GM18907 (cell line): Measurements from ENCODE around the gene CDK6.

Source experiments
- ATAC-seq: cut with Tn5 transposase; IDR thresholded peaks from one replicate; pipeline ENCODE4 v1.9.1; 2021; ENCODE audit warnings: mild to moderate bottlenecking, moderate library complexity; ENCODE audit not compliant: unreplicated experiment

Gene CDK6

DNA sequence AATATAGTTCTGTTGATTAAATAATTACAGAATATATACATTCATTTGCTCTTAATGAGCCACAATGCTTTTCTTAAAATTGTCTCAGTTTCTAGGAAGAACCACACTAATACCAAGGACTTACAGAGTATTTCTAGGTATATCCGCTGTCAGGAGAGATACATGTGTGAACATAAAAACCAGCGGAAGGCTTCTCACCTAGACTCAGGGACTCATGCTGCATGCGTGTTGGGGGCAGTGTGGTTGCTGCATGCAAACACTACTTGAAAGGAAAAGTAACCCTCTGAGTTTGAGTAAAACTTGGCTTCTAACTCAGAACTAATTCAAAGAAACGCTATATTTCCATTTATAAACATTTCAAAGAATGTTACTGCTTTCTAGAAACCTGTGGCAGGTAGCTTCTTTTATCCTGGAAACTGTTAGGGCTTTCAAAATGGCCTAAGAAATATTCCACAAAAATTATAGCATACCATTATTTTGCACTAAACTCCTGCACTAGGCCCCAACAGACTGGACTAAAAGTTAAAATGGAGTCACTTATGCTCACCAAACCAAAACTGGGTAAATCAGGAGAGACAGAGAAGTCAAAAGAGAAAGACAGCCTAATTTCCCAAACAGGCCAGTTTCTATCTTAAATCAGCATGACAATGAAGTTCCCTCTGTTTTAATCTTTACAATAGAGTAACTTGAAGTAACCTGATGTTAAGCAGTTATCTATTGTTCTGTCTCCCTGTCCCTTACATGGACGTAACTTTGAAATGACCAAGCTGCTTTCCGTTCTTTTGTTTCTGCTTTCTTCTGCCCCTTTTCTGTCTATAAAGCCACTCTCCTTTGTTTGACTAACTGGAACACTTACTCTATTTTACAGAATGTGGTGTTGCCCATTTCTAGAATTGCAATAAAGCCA is 151.0 kb downstream of the CDK6 start:
- ATAC-seq: no peak

DNA sequence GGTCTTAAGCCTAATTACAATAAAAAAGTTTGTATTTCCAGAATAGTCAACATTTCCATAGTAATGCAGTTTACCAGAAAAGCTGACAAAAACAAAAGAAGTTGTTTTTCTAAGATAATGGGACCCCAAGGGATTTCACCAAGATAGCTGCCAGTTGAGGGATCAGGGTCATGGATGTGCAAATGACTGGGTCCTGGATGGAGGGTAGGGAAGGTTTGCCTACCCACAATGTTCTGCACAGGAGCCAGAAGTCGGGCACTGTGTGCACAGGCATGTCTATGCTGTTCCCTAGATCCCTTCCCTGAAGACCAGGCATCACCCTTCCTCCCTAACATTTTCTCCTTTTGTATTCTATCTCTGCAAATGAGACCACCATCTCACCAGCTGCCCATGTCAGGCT is 152.1 kb downstream of the CDK6 start:
- ATAC-seq: no peak

DNA sequence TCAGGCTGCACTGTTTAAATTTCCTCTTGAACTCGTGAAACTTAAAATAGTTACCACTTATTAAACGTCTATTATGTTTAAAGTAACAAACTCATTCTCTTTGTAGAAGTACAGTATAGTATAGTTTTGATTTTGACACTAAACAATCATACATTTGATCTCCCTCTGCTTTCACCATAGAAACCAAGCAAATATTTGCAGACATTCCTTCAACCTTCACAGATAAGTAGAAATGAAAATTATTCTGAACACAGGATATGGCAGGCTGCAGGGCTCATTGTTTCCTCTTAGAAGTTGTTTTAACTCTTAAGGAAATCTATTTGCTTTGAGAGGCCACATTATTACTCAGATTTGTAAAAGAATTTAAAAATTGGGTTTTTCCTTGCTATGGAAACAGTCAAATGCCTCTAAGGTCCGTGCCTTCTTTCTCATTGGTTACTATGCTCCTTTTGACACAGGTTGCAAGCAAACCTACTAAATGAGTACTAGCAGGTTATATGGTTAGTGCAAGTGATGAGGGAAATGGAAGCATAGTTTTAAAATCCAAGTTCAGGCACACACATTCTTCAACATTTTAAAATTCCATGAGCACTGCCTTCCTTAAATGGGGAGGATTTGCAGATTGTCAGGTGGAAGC is 153.4 kb downstream of the CDK6 start:
- no peak for ATAC-seq

DNA sequence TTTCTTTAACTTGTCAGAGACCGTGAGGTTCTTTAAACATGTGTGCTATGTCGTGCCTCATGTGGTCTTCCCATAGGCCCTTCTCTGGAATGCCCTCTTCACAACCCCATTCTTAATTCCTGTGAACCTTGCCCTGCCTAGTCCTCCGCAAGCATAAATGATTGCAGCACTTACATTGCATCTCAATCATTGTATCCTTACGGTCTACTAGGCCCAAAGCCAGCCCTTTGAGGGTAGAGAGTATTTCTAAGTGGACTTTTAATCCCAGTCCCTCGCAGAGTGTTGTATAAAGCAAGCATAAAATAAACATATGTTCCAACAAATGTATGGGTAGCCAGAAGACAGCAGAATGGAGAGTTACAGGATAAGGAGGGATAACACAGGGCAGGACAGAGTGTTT is 154.0 kb downstream of the CDK6 start:
- no peak for ATAC-seq

DNA sequence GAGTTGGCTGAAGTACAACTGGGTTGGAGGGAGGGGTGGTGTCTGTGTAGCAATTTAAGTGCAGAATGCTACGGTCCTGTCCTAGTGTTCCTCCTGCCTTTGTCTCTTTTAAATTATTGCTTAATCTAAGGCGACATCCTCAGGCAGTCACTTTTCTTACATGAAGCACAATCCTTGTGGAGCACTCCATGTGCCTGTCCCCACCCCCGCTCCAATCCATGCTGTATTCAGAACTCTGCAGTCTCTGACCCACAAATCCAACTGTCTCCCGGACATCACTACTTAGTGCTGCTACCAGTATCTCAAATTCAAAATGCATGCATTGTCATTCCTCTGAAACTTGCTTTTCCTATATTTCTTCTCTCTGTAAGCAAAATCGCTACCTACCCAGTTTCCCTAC is 154.7 kb downstream of the CDK6 start:
- ATAC-seq: no peak

DNA sequence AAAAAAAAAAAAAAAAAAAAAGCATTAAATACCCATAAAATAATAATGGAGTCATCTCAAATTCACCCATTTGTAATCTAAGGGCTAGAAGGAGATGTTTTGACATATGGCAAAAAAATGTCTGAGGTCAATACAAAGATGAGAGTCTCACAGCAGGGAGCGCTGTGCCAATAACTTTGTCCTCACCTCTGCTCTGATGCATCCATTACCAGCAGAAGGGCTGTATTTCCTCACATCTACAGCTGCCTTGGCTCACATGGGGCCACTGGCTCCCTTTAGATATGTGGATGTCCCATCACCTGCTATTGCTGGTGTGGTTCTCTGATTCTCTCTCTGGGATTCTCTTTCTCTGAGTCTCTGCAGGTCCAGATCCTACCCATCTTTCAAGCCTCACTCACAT is 155.9 kb downstream of the CDK6 start:
- no peak for ATAC-seq

DNA sequence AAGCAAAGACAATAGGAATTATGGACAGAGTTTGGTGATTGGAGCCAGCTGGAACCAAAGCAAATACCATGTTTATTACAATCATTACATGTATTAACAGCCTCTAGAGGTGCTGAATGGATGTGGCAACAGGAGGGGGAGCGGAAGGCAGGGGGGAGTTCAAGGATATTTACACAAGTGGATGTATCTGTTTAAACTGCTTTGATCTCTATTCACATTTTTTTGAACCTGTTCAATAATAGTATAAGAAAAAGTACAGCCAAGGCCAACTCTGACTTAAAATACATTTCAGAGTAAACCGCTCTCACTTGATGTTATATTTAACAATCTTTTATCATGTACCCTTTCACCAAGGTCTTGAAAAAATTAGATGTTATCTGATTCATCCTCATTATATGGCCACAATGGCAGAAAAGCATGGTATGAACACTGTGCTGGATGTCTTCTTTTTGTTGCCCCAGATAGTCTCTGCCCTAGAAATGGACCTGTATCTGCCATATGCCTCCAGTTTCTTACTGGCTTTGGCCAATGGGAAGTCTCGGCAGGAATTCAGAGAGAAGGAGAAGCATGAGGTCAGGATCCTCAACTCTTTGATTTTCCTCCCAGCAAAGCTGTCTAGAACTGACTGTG is 158.0 kb downstream of the CDK6 start:
- no peak for ATAC-seq

DNA sequence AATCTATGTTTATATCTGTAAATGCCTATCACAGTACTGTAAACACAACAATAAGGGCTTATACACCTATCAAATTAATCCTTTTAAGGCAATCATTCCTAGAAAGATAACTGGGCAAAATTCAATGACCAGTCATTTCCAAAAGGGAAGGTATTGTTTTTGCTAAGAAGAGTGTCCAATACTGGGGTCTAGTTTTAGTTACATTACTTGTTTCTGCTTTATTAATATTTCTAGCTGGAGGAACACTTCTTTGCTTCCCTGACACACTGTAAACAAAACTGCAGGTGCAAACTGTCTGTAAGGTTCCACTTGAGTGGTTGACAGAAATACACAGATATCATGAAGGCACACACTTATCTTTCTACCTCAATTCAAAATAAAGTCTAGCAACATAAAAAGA is 162.0 kb downstream of the CDK6 start:
- ATAC-seq: peak; percentile 57

DNA sequence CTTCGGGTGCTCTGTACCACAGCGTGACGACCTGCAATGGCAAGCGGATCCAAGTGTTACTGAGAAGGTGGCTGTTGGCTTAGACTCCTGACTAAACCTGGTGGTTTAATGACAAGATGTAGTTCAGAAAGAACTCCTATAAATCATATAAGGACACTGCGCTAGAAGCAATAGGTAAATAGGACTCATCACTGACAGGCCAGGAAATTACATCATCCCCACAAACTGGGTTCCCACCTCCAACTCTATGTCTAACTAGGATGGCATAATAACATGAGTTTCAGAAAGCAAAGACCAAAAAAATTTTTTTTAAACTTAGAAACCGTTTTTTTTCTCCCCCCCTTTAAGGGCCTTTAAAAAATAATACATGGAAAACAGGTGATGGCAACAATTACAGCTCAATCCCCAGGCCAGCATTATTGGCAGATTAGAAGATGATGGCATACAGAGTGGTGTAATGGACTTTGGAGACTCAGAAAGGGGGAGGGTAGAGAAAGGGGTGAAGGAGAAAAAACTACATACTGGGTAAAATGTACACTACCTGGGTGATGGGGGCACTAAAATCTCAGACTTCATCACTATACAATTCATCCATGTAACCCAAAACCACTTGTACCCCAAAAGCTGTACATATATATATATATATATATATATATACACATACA is 164.7 kb downstream of the CDK6 start:
- ATAC-seq: no peak

DNA sequence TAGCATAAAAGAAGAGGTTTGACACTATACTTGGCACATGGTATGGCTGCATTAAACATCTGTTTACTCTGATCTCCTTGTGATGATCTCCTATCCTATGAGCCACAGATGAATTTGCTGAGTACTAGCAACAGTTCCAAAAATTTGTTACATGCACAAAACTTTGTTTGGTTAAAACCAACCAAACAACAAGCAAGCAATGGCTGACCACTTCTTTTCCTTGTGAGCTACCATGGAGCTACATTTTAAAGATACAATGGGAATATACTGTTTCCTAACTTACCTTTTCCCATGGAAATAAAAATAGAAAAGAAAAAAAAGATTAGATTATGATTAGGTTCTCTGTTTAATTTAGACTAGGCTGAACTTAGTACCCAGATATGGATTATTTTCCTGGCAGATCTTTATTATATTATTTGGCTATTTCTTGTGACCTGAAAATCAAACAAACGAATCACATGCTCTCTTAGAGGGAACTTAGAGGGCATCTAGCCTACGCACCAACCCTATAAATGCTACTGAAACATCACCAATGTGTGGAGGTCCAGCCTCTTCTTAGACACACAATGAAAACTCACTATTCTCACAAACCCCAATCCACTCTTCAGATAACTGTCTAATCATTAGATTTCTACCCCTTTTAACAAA is 166.0 kb downstream of the CDK6 start:
- ATAC-seq: no peak

DNA sequence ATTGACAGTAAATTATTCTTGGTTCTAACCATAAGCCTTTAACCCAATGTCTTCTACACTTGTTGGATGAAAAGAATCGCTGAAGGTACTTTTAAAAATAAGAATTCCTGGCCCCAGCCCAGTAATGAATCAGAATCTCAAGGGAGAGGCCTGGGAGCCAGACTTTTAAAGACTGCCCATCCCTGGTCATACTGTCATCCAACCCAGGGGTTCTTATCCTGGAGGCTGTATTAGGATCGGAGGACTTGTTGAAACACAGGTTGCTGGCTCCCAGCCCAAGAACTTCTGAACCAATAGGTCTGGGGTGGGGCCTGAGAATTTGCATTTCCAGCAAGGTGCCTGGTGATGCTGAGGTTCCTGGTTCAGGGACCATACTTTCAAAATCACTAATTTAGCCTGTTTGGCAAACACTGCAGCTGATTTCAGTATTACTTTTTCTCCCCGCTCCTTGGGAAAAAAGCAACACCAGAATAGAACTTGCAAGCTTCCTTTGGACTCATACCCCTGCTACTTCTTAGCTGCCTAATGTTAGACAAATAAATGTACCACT is 166.7 kb downstream of the CDK6 start:
- ATAC-seq: no peak

DNA sequence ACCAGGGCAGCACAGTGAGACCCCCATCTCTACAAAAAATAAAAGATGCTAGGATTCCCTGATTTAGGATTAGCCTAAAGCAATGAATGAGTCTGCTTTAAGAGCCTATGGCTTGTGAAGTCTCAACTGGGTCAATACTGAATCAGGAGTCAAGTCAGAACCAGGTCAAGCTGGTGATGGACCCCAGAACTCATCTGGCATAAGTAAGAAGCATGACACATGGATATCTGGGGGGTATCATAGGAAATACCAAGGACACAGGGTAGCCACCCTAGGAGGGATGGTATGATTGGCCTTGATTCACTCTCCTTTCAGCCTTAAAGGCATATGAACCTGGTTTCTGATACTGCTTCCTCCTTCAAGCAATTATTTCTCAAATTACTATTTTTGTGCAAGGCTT is 167.8 kb downstream of the CDK6 start:
- no peak for ATAC-seq

DNA sequence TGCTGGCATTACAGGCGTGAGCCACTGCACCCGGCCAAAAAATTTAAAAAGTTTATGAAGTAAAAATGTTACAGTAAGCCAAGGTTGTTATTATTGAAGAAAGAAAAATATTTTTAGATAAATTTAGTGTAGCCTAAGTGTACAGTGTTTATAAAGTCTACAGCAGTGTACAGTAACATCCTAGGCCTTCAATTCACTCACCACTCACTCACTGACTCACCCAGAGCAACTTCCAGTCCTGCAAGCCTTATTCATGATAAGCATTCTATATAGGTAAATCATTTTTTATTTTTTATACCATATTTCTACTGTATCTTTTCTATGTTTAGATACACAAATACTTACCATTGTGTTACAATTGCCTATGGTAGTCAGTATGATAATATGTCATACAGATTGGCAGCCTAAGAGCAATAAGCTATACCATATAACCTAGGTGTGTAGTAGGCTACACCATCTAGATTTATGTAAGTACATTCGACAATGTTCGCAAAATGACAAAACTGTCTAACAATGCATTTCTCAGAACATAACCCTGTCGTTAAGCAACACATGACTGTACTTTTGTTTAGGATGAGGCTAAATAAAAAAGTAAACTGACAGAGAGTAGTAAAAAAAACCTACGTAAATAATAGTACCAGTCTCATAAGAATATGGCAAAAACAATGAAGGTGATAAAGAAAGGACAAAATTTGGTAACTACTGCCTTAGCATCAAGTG is 168.4 kb downstream of the CDK6 start:
- no peak for ATAC-seq

DNA sequence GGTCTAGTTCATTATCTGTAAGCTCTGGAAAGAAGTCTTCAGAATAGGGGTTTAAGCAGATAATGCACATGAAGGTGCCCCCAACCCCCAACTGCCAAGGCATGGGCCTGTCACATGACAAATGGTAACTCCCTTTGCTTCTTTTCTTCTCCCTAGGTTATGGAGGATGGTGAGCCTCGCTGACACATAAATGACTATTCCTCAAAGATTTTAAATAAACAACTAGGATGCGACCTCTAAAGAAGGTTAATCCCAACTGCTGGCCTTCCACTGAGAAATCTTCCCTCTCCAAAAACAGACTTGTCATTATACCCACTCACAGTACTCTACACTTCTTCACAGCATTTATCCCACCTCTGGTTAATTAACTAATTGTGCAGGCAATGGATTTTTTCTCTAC is 170.4 kb downstream of the CDK6 start:
- no peak for ATAC-seq

DNA sequence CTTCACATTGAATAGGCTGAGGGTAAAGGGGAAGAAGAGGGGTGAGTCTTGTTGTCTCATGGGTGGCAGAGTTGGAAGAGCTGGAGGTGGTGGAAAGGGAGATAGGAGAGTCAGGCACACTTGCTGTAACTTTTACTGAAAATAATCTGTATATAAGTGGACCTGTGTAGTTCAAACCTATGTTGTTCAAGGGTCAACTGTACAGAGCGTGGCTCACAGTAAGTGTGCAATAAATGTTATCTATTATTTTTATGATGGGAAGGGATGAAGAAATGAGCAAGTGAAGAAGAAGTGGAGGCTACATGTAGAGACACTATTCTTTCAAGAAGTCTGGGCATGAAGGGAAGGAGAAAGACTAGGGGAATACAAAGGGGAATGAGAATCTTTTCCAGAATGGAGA is 174.7 kb downstream of the CDK6 start:
- ATAC-seq: no peak

DNA sequence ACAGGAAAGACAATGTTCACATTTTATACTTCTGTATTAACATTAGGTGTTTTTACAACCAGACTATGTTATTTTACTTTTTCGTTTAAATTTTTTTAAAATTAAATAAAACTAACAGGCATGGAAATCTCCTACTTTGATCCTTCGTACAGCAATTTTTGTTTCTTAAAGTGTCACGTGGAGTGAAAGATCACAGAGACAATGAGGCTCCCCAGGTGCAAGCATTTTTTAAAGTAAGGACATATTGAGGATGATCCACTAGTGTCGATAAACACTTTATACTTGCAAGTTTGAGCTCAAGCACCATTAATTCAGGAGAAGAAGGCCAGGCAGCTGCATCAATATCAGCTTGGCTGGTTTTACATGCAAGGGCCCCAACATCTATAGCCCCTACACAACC is 177.7 kb downstream of the CDK6 start:
- ATAC-seq: no peak

DNA sequence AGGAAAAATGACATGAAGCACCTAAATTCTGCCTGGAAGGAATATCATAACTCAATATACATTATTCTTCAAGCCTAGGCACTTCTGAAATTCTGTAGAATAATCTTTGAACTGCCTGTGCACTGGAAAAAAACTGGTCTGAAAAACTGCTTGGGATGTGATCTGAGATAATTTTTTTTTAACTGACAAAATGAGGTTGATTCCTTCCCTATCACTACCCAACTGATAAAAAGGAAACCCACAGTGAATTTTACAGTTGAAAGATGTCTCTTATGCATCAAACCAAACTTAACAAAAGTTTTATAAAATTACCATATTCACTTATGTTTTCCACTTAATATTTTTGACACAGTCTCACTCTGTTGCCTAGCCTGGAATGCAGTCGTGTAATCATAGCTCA is 179.0 kb downstream of the CDK6 start:
- ATAC-seq: no peak

DNA sequence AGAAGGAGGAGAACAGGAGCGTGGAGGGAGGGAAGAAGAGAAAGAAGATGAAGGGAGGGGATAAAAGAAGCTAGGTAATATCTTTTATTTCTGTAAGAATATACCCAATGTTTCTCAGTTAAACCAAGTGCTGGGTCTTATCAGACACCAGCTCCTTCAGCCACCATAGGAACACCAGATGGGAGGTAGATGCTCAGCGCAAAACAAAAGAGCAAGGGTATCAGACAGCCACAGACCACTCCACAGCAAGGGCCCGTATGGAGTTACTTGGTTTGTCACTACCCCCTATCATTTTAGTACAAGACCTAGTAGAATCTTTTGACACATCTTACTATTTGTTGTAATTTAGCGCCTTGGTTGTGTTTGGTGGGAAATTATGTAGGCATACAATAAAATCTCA is 180.3 kb downstream of the CDK6 start:
- ATAC-seq: no peak

DNA sequence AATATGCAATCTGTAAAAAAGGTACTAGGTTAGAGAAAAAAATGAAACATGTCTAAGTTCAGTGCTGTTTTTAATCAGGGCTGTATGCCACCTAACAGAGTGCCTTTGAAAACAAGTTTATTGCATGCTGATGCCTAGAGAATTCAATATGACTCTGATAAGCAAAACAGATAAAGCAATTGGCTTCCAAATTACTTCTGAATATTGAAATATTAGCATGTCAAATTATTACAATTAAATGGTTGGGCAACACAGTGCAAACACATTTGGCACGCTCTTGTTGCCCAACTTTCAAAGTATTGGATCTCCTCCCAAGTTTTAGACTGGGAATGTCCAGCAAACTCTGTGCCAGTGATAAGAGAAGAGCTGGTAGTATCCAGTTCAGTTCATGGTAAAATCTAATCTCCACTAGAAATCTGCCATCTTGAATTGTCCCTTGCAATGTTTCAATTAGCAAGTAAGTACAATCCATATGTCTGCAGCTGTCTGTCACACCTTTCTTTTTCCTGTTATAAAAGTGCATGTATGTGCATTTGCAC is 181.0 kb downstream of the CDK6 start:
- ATAC-seq: no peak

DNA sequence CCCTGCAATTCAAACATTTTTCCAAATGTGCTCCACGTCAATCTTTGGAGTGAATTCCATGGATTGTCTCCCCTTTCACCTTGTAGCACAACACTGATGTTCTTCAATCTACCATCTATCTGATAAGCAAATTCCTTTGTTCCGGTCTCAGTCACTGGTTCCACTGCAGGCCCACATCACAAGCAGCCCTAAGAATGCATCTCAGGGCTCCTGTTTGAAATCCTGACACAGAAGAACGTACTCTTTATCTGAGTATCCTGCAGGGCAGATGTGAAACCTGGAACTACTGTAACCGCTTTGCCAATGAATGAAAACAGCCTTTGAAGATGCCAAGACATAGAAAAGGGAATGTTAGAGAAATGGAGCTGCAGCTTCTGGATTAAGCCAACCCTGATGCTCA is 183.2 kb downstream of the CDK6 start:
- no peak for ATAC-seq
